Muscle layer of duodenum (tissue), 2 donors: ENCODE data around the gene CDIP1.

ENCODE experiments used
- H3K27ac ChIP-seq: one replicate; pipeline ENCODE4 v1.7.0; 2013; ENCODE audit warnings: mild to moderate bottlenecking, low read length
- H3K27me3 ChIP-seq: one replicate; pipeline ENCODE4 v1.7.0; 2013; ENCODE audit warnings: low read depth, mild to moderate bottlenecking, control low read depth, low read length
- H3K36me3 ChIP-seq, 2 donors: one replicate each; pipeline ENCODE4 v1.7.0; 2013; ENCODE audit warnings: low read length in 2 of 2, control low read depth in 1 of 2, mild to moderate bottlenecking in 1 of 2; ENCODE audit not compliant: insufficient read depth in 2 of 2, control insufficient read depth in 1 of 2
- H3K4me1 ChIP-seq, 2 donors: one replicate each; pipeline ENCODE4 v1.7.0; 2013; ENCODE audit warnings: low read length in 2 of 2, mild to moderate bottlenecking in 2 of 2, control low read depth in 1 of 2, moderate library complexity in 1 of 2; ENCODE audit not compliant: insufficient read depth in 2 of 2, control insufficient read depth in 1 of 2
- H3K4me3 ChIP-seq, 2 donors: one replicate each; pipeline ENCODE4 v1.7.0; 2013; ENCODE audit warnings: low read length in 2 of 2, low read depth in 1 of 2, mild to moderate bottlenecking in 1 of 2
- H3K9me3 ChIP-seq, 2 donors: one replicate each; pipeline ENCODE4 v1.7.0; 2013; ENCODE audit warnings: low read length in 2 of 2, control low read depth in 1 of 2, mild to moderate bottlenecking in 1 of 2; ENCODE audit not compliant: control insufficient read depth in 1 of 2
- donor health status: healthy.

The CDIP1 gene

DNA sequence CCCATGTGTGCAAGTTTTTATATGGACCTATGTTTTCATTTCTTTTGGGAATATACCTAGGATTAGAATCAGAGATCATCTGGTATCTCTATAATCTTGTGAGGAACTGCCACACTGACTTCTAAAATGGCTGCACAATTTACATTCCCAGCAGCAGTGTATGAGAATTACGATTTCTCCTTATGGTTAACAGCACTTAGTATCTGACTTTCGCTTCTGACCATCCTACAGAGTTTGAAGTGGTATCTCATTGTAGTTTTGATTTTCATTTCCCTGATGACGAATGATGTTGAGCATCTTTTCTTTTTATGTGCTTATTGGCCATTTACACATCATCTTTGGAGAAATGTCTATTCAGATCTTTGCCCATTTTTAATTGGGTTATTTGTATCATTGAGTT lies 27.6 kb upstream of the CDIP1 start:
- Histone ChIP-seq H3K4me1 (no peaks in the 10 kb centered on the region), H3K4me3 (no peak overlapping the region), H3K27me3 (no peaks in the 10 kb centered on the region), H3K9me3 (no peaks in the 10 kb centered on the region), H3K36me3 (no peaks in the 10 kb centered on the region), H3K27ac (no peak overlapping the region)

DNA sequence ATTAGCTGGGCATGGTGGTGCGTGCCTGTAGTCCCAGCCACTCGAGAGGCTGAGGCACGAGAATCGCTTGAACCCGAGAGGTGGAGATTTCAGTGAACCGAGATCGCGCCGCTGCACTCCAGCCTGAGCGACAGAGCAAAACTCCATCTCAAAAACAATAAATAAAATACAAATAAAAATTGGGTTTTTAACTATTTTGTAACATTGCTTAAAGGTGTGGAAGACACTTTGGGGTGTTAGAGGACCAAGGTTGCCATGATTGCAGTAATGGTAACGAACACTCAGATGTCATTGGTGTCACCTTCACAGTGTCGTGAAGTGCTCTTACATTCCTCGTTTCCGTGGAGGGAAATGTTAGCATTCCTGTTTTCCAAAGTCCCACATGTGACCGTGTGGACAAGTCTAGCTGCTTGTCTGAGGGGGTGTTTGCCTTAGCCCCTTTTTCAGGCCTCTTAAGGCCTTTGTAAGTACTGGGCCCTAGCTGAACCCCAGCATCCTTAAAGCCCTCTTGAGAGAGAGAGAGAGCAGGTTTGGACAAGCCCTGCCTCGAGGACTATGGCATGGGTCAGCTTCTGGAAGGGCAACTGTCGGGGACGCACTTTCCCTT lies 26.2 kb upstream of the CDIP1 start:
- no peaks in the 10 kb centered on the region for H3K27me3 ChIP-seq
- H3K9me3 ChIP-seq = no peaks in the 10 kb centered on the region
- H3K4me3 ChIP-seq = no peak overlapping the region
- H3K36me3 ChIP-seq = no peaks in the 10 kb centered on the region
- H3K4me1 ChIP-seq = no peaks in the 10 kb centered on the region
- no peak overlapping the region for H3K27ac ChIP-seq

DNA sequence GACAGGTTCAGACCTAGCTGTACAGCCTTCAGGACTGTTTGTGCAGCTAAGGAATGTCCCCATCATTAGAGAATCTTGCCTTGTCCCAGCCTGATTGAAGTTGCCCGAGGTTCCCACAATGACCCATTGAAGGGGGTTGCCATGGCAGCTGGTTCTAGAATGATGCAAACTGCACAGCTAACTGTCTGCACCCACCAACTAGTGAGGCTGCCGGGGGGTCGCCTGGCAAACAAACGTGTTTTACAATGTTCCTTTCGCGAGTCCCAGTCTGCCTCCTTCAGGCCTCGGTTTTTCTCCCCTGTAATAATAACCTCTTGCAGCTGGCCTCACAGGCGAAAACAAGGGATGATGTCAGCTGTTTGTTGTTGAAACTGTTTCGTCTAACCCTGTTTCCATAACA lies 23.0 kb upstream of the CDIP1 start:
- Histone ChIP-seq H3K27ac (no peak overlapping the region), H3K4me1 (no peaks in the 10 kb centered on the region), H3K9me3 (no peaks in the 10 kb centered on the region), H3K27me3 (no peaks in the 10 kb centered on the region), H3K4me3 (no peak overlapping the region), H3K36me3 (no peaks in the 10 kb centered on the region)

DNA sequence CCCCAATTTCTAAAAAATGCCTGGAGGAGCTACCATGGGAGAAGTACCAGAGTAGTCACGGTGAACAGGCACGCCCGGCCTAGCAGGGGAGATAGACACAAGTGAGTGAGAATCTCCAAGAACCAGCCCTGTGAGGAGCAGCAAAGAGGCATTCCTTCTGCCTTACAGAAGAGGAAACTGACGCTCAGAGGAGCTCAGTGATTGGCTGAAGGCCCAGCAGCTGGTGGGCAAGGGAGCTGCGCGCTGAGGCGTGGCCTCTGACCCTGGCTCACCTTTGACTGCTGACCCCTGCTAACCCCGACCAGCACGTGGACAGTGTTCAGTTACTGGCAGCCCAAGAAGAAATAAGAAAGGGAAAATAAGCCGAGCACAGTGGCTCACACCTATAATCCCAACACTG lies 19.4 kb upstream of the CDIP1 start:
- Histone ChIP-seq H3K27ac (no peak overlapping the region), H3K9me3 (no peaks in the 10 kb centered on the region), H3K36me3 (no peaks in the 10 kb centered on the region), H3K27me3 (no peaks in the 10 kb centered on the region), H3K4me1 (peaks cover 0 to 2% of the 10 kb centered on the region in 2 donors), H3K4me3 (no peak overlapping the region)

DNA sequence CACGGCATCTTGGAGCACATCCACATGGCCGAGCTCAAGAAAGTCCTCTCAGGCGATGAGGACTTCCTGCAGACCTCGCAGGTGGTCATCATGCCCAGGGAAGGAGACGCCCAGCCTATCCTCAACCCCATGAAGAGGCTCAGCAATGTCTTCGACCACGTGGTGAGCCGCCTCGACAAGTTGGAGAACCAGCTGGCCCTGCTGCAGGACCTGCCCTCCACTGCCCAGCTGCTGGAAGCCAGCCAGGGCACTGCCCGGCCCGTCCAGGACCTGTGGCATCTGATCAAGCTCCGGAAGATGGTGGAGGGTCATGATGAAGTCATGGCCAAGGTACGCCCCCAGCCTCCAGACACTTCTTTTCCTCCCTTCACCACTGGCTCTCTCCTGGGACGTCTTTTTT lies 18.0 kb upstream of the CDIP1 start:
- no peak overlapping the region for H3K27ac ChIP-seq
- no peaks in the 10 kb centered on the region for H3K36me3 ChIP-seq
- peaks cover 0 to 4% of the 10 kb centered on the region in 2 donors for H3K4me1 ChIP-seq

DNA sequence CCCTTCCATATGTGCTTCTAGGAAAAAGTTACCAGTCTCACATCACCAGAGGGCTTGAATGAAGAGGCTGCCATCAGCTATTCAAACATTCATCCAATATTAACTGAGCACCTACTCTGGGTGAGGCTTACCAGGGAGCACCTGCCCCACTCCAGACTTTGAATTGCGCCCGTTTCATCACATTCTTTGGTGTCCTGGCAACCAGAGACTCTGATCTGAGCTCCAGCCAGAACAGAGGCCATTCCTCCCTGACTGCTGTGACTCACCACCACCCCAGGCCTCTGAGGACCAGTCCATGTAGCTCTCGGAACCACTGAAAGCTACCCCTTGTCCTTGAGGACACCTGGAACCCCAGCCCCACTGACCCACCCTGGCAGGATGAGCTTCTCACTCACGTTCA lies 17.5 kb upstream of the CDIP1 start, which contains the start of gene C16orf96:
TSS of gene C16orf96 (plus strand) at position 229 of the 400 bp plus-strand sequence. CDS start at position 379, 150 bp downstream.
- H3K4me3 ChIP-seq = no peak within 1 kb of the TSS
- peaks cover 0 to 4% of the 10 kb centered on the region in 2 donors for H3K4me1 ChIP-seq
- no peaks in the 10 kb centered on the region for H3K36me3 ChIP-seq
- H3K9me3 ChIP-seq = no peaks in the 10 kb centered on the region
- H3K27ac ChIP-seq = no peak within 1 kb of the TSS
- H3K27me3 ChIP-seq = no peaks in the 10 kb centered on the region

More for the DNA sequence above, 18.0 kb upstream of the CDIP1 start:
- Histone ChIP-seq H3K4me3 (no peak overlapping the region), H3K27me3 (no peaks in the 10 kb centered on the region), H3K9me3 (no peaks in the 10 kb centered on the region)

DNA sequence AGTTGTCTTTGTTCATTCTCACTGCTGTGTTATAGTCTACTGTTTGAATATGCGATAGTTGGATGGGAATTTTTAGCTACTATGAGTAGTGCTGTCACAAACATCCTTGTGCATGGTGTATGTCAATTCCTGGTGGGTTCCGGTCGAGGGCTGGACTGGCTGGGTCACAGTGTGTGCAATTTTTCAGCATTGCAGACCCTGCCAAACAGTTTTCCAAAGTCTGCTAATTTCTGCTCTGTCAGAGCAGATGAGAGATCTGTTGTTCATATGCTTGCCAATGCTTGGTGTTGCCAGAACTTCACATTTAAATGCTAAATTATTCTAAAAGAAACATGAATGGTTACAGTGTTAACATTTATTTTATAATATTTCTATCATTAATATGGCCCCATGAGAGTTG lies 14.0 kb upstream of the CDIP1 start:
- no peaks in the 10 kb centered on the region for H3K27me3 ChIP-seq
- no peaks in the 10 kb centered on the region for H3K36me3 ChIP-seq
- H3K27ac ChIP-seq = no peak overlapping the region
- H3K9me3 ChIP-seq = no peaks in the 10 kb centered on the region
- H3K4me1 ChIP-seq = peaks cover 0 to 4% of the 10 kb centered on the region in 2 donors
- no peak overlapping the region for H3K4me3 ChIP-seq

DNA sequence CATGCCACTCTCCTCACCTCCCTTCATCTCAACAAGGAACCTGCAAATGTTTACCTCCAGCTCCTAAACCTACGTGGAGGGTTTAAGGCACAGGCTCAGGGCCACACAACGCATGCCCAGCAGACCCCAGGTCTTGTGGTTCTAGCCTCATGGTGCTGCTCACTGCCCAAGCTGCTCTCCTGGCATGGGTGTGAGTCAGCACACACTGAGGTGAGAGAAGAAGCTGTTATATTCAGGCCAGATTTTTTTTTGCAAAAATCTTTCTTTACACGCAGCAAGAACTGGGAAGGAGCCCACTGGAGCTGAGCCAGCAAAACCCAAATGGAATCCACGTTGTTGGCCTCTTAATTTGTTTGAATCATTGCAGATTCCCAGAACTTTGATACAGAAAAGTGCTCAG lies 12.0 kb upstream of the CDIP1 start:
- Histone ChIP-seq H3K27ac (no peak overlapping the region), H3K4me1 (peaks cover 0 to 4% of the 10 kb centered on the region in 2 donors), H3K4me3 (no peak overlapping the region)

DNA sequence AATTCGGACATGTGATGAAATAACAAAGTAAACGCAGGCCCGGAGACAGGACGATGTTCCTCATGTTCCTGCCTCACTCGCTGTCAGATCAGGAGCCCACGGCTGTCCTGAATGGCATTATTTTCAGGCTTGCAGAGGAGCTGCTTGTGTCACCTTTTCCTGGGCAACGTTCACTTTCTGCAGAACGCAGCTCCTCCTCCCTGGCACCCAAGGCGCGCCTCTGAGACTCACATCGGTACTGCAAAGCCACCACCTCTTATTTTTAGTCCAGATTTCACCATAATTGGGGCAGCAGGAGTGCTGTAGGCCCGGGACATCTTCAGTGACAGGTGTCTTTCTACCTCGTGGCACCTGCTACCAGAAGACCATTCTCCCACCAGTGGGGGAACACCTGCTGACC lies 9.6 kb upstream of the CDIP1 start:
- Histone ChIP-seq H3K27me3 (no peaks in the 10 kb centered on the region), H3K9me3 (no peaks in the 10 kb centered on the region), H3K27ac (no peak overlapping the region), H3K4me3 (no peak overlapping the region), H3K36me3 (no peaks in the 10 kb centered on the region), H3K4me1 (peaks cover 0 to 4% of the 10 kb centered on the region in 2 donors)

More for the DNA sequence above, 12.0 kb upstream of the CDIP1 start:
- Histone ChIP-seq H3K27me3 (no peaks in the 10 kb centered on the region), H3K36me3 (no peaks in the 10 kb centered on the region), H3K9me3 (no peaks in the 10 kb centered on the region)

DNA sequence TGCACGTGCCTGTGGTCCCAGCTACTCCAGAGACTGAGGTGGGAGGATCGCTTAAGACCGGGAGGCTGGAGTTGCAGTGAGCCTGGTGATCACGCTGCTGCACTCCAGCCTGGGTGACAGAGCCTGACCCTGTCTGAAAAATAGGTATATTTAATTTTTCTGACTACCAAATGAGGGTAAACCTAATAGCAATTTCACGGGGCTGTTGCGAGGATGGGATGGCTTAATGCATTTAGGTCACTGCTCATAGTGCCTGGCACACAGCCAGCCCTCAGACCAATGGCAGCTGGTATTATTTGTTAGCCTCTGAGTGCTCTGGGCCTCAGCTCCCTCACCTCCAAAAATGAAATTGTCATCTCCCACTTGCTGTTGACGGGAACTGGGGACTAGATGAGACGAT lies 5.9 kb upstream of the CDIP1 start:
- Histone ChIP-seq H3K4me1 (no peaks in the 10 kb centered on the region), H3K27ac (no peak overlapping the region)

DNA sequence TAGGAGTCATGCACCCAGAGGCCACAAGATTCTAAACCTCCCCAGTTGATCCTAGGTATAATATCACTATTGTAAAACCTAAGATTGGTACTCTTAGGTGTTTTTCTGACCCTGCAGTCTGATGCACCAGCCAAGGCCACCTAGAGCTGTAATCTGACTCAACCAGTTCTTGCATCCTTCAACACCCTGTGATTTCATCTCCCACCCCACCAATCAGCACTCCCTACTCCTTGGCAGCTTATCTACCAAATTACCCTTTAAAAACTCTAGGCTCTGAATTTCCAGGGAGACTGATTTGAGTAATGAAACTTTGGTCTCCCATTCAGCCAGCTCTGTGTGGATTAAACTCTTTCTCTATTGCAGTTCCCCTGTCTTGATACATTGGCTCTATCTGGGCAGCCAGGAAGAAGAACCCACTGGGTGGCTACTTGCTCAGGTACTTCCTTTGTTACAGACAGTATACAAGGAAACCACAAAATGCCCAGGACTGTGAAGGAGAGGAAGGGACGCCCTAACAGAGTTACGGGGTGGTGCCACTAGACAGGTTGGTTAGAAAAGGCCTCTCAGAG lies 1.2 kb upstream of the CDIP1 start:
- Histone ChIP-seq H3K27me3 (no peaks in the 10 kb centered on the region), H3K9me3 (peaks cover 0 to 6% of the 10 kb centered on the region in 2 donors), H3K4me1 (peaks cover 0 to 8% of the 10 kb centered on the region in 2 donors), H3K4me3 (no peak overlapping the region), H3K27ac (no peak overlapping the region), H3K36me3 (no peaks in the 10 kb centered on the region)

More for the DNA sequence above, 5.9 kb upstream of the CDIP1 start:
- Histone ChIP-seq H3K27me3 (no peaks in the 10 kb centered on the region), H3K9me3 (peaks cover 0 to 6% of the 10 kb centered on the region in 2 donors), H3K36me3 (no peaks in the 10 kb centered on the region), H3K4me3 (no peak overlapping the region)
